DND-41 (cell line): Measurements from ENCODE around the gene ERN2.
"Not testable (repeated sequence)": the region's sequence is repeated elsewhere in the genome, so short reads cannot be mapped to it uniquely, and the experiment has no call there.

Source experiments
- ATAC-seq: fragments of 200-7000 bp; cut with Tn5 transposase; 3 replicates; pipeline ENCODE4 v1.9.1; 2021; ENCODE audit warnings: low read depth; ENCODE audit not compliant: insufficient read depth
- DNase-seq: peaks from one replicate; pipeline ENCODE4 v3.0.0-alpha.2; 2020
- H2AFZ ChIP-seq: 2 replicates; pipeline ENCODE4 v1.6.0; 2012; ENCODE audit warnings: low read depth, low read length
- H3K27ac ChIP-seq: 2 replicates; pipeline ENCODE4 v1.5.1; 2012; ENCODE audit warnings: low read length, inconsistent platforms
- H3K27me3 ChIP-seq: fragments of 200-600 bp; sonication (generic); 2 replicates; pipeline ENCODE4 v1.6.0; 2012; ENCODE audit warnings: low read length, mild to moderate bottlenecking, inconsistent platforms; ENCODE audit not compliant: insufficient read depth, poor library complexity
- H3K36me3 ChIP-seq: 2 replicates; pipeline ENCODE4 v1.5.1; 2012; ENCODE audit warnings: low read length, inconsistent platforms; ENCODE audit not compliant: insufficient read depth
- H3K4me1 ChIP-seq: 2 replicates; pipeline ENCODE4 v1.5.1; 2012; ENCODE audit warnings: mild to moderate bottlenecking, low read length; ENCODE audit not compliant: insufficient read depth
- H3K4me2 ChIP-seq: 2 replicates; pipeline ENCODE4 v1.6.0; 2012; ENCODE audit warnings: mild to moderate bottlenecking, moderate library complexity, low read length, inconsistent platforms; ENCODE audit not compliant: insufficient read depth
- H3K4me3 ChIP-seq, 2 experiments: fragments of 200-600 bp in 1 of 2; shearing (Covaris generic) in 1 of 2; 2 replicates each; pipeline ENCODE4 v1.5.1; 2012 to 2016; ENCODE audit warnings: inconsistent platforms in 2 of 2, low read length in 2 of 2, mild to moderate bottlenecking in 2 of 2, low read depth in 1 of 2, moderate library complexity in 1 of 2
- H3K79me2 ChIP-seq: 2 replicates; pipeline ENCODE4 v1.6.0; 2012; ENCODE audit warnings: low read length, inconsistent platforms; ENCODE audit not compliant: insufficient read depth
- H3K9ac ChIP-seq: 2 replicates; pipeline ENCODE4 v1.6.0; 2012; ENCODE audit warnings: low read depth, mild to moderate bottlenecking, inconsistent platforms, low read length, moderate library complexity
- H3K9me3 ChIP-seq: 2 replicates; pipeline ENCODE4 v1.5.1; 2012; ENCODE audit warnings: low read length, moderate library complexity, mild to moderate bottlenecking, inconsistent platforms; ENCODE audit not compliant: insufficient read depth, severe bottlenecking
- H4K20me1 ChIP-seq: 2 replicates; pipeline ENCODE4 v1.6.0; 2012; ENCODE audit warnings: low read length; ENCODE audit not compliant: insufficient read depth
- EZH2 ChIP-seq: IDR thresholded peaks from 3 replicates; pipeline ENCODE4 v1.6.1; 2012; ENCODE audit warnings: borderline replicate concordance, low read depth, mild to moderate bottlenecking, moderate library complexity, low read length, inconsistent platforms; ENCODE audit not compliant: severe bottlenecking
- TF ChIP-seq, protein P1 (sequence below): IDR thresholded peaks from 2 replicates; pipeline ENCODE4 v1.5.1; 2012; ENCODE audit warnings: borderline replicate concordance, low read length, moderate library complexity, mild to moderate bottlenecking; ENCODE audit not compliant: poor library complexity, severe bottlenecking; ENCODE audit errors: extremely low read depth

ERN2 gene

DNA sequence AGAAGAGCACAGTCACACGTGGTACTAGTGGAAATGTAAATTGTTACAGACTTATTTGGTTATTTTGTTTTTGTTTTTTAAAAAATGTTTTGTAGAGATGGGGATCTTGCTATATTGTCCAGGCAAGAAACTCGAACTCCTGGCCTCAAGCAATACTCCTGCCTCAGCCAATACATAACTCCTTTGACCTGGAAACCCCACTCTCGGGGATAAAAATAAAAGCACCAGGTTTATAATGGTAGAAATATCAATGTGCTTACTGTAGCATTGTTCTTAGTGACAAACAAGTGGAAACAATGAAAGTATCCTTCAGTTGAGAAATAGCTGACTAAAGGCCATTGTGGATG is 11.7 kb upstream of the ERN2 start:
- Histone ChIP-seq H3K9me3 (no peaks in the 10 kb centered on the region), H3K79me2 (no peaks in the 10 kb centered on the region), H3K27ac (no peak overlapping the region), H3K27me3 (no peaks in the 10 kb centered on the region), H3K36me3 (no peaks in the 10 kb centered on the region), H3K9ac (no peak overlapping the region), H3K4me3 (no peak overlapping the region), H4K20me1 (no peaks in the 10 kb centered on the region), H3K4me2 (no peak overlapping the region), H2AFZ (no peak overlapping the region), H3K4me1 (peaks cover 3% of the 10 kb centered on the region; the same call in 1 of the 2 replicates)
- no peak for DNase-seq
- no peak for ATAC-seq
- TF ChIP-seq, protein P1, sequence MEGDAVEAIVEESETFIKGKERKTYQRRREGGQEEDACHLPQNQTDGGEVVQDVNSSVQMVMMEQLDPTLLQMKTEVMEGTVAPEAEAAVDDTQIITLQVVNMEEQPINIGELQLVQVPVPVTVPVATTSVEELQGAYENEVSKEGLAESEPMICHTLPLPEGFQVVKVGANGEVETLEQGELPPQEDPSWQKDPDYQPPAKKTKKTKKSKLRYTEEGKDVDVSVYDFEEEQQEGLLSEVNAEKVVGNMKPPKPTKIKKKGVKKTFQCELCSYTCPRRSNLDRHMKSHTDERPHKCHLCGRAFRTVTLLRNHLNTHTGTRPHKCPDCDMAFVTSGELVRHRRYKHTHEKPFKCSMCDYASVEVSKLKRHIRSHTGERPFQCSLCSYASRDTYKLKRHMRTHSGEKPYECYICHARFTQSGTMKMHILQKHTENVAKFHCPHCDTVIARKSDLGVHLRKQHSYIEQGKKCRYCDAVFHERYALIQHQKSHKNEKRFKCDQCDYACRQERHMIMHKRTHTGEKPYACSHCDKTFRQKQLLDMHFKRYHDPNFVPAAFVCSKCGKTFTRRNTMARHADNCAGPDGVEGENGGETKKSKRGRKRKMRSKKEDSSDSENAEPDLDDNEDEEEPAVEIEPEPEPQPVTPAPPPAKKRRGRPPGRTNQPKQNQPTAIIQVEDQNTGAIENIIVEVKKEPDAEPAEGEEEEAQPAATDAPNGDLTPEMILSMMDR: no peak
- TF ChIP-seq EZH2: no peak

DNA sequence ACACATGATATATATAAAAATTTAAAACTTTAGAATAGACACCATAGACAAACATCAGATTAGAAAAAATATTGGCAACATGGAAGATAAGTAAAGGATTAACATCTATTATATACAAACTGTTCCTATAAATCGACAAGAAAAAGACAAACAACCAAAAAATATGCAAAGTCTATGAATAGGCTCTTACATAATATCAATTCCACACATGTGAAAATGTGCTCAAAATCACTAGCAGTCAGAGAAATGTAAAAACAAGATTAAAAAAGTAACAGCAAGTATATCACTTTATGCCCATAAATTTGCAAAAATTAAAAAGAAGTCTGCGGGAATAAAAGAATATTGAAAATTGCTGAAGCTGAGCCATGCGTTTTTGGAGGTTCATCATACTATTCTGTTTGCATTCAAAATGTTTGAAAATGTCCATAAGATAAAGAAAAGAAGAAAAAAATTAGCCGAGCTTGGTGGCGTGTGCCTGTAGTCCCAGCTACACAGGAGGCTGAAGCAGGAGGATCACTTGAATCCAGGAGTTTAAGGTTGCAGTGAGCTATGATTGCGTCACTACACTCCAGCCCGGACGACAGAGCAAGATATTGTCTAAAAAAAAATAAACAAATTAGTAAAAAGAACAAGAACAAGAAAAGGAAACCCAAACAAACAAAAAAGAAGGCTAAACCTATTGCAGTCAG is 11.2 kb upstream of the ERN2 start:
- DNase-seq (no peak), ATAC-seq (no peak)
- Histone ChIP-seq H4K20me1 (no peaks in the 10 kb centered on the region), H3K36me3 (no peaks in the 10 kb centered on the region), H3K4me1 (peaks cover 3% of the 10 kb centered on the region; the same call in 1 of the 2 replicates), H3K79me2 (no peaks in the 10 kb centered on the region), H3K4me3 (no peak overlapping the region), H3K9ac (no peak overlapping the region), H3K27ac (no peak overlapping the region), H2AFZ (no peak overlapping the region), H3K4me2 (no peak overlapping the region), H3K27me3 (no peaks in the 10 kb centered on the region), H3K9me3 (no peaks in the 10 kb centered on the region)
- TF ChIP-seq, protein P1: no peak
- TF ChIP-seq EZH2: no peak

DNA sequence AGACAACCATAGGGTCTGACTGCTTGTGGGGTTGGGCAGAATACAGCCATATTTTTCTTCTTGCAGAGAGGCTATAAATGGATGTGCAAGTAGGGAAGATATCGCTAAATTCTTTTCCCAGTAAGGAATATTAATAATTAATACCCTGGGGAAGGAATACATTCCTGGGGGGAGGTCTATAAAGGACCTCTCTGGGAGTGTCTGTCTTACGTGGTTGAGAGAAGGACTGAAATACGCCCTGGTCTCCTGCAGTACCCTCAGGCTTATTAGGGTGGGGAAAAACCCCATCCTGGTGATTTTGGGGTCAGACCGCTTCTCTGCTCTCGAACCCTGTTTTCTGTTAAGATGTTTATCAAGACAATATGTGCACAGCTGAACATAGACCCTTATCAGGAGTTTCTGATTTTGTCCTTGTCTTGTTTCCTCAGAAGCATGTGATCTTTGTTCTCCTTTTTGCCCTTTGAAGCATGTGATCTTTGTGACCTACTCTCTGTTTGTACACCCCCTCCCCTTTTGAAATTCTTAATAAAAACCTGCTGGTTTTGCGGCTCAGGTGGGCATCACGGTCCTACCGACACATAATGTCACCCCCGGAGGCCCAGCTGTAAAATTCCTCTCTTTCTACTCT is 9.7 kb upstream of the ERN2 start:
- not testable (repeated sequence) for H3K36me3 ChIP-seq, H3K27me3 ChIP-seq, H3K4me2 ChIP-seq, H3K4me1 ChIP-seq, H3K79me2 ChIP-seq, ATAC-seq, H3K27ac ChIP-seq, H4K20me1 ChIP-seq, H2AFZ ChIP-seq, H3K4me3 ChIP-seq, H3K9me3 ChIP-seq, H3K9ac ChIP-seq, DNase-seq

GRCh38 chr16:23716484-23716883 is 3.5 kb upstream of the ERN2 start:
- no peak overlapping the region for H3K27ac ChIP-seq
- no peak for ATAC-seq
- TF ChIP-seq, protein P1: no peak
- no peak for TF ChIP-seq EZH2
- H4K20me1 ChIP-seq: no peaks in the 10 kb centered on the region
- no peaks in the 10 kb centered on the region for H3K4me1 ChIP-seq
- H3K4me3 ChIP-seq: no peak overlapping the region
- no peaks in the 10 kb centered on the region for H3K9me3 ChIP-seq
- H3K36me3 ChIP-seq: no peaks in the 10 kb centered on the region
- peaks cover 3% of the 10 kb centered on the region for H3K27me3 ChIP-seq
- H2AFZ ChIP-seq: no peak overlapping the region
- H3K9ac ChIP-seq: no peak overlapping the region
- DNase-seq: no peak
- H3K79me2 ChIP-seq: no peaks in the 10 kb centered on the region
- no peak overlapping the region for H3K4me2 ChIP-seq
